Liver (tissue), 3 donors: ENCODE data around the gene LGR4.

Experiments
- GABPA ChIP-seq, 2 donors: IDR thresholded peaks in 1 of 2; conservative IDR thresholded peaks in 1 of 2; 2 replicates each; pipeline ENCODE4 v1.6.1; 2016; ENCODE audit warnings: antibody characterized with exemption in 2 of 2, mild to moderate bottlenecking in 1 of 2, moderate library complexity in 1 of 2
- HNF4G ChIP-seq: IDR thresholded peaks from 2 replicates; pipeline ENCODE4 v1.6.1; 2016; ENCODE audit warnings: antibody characterized with exemption
- JUND ChIP-seq, 2 donors: IDR thresholded peaks; 2 replicates each; pipeline ENCODE4 v1.6.1; 2016; ENCODE audit warnings: antibody characterized with exemption in 2 of 2
- RAD21 ChIP-seq, 2 donors: IDR thresholded peaks; 2 replicates each; pipeline ENCODE4 v1.6.1; 2016; ENCODE audit warnings: antibody characterized with exemption in 2 of 2, mild to moderate bottlenecking in 2 of 2
- RXRA ChIP-seq, 2 donors: IDR thresholded peaks; 2 replicates each; pipeline ENCODE4 v1.6.1; 2017 to 2018; ENCODE audit warnings: antibody characterized with exemption in 2 of 2, mild to moderate bottlenecking in 1 of 2
- SP1 ChIP-seq: IDR thresholded peaks from 2 replicates; pipeline ENCODE4 v1.6.1; 2018; ENCODE audit warnings: antibody characterized with exemption, mild to moderate bottlenecking
- YY1 ChIP-seq: IDR thresholded peaks from 2 replicates; pipeline ENCODE4 v1.6.1; 2016; ENCODE audit warnings: antibody characterized with exemption, mild to moderate bottlenecking
- TF ChIP-seq, protein P1 (sequence below): fragments of 150-350 bp; IDR thresholded peaks from 2 replicates; pipeline ENCODE4 v1.5.1; 2017; ENCODE audit warnings: improper control_type of control experiment, low read depth, low read length; ENCODE audit not compliant: missing input control
- TF ChIP-seq, protein P2 (sequence below): IDR thresholded peaks from 2 replicates; pipeline ENCODE4 v1.6.1; 2016; ENCODE audit warnings: antibody characterized with exemption
- TF ChIP-seq, protein P3 (sequence below): IDR thresholded peaks from 2 replicates; pipeline ENCODE4 v1.6.1; 2016; ENCODE audit warnings: antibody characterized with exemption, mild to moderate bottlenecking
- TF ChIP-seq, protein P4 (sequence below): IDR thresholded peaks from 2 replicates; pipeline ENCODE4 v1.6.1; 2016; ENCODE audit warnings: antibody characterized with exemption
- donor health status: healthy.
- donor health status: healthy.

DNA sequence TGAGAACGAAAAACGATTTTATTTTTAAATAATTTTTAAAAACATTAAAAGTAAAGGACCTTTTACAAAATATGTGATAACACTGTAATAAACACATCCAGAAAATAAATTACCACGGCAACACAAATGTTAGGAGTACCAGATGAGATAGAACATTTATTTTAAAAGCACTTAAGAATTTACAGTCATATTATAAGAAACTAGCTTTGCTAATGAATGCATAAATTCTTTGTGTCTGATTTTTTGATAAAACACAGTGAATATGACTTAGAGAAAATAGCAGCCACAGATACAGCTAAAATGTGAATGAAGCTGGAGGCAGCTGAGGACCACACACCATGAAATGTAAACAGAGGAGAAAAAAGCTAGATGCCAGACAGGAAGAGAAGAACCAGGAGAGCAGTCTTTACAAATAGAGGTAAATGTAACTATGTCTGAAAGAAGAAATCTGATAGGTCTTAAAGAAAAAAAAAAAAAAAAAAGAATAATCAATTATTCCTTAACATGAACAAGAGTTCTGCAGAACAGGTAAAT, 124.2 kb downstream of the LGR4 start:
- TF ChIP-seq, protein P1, sequence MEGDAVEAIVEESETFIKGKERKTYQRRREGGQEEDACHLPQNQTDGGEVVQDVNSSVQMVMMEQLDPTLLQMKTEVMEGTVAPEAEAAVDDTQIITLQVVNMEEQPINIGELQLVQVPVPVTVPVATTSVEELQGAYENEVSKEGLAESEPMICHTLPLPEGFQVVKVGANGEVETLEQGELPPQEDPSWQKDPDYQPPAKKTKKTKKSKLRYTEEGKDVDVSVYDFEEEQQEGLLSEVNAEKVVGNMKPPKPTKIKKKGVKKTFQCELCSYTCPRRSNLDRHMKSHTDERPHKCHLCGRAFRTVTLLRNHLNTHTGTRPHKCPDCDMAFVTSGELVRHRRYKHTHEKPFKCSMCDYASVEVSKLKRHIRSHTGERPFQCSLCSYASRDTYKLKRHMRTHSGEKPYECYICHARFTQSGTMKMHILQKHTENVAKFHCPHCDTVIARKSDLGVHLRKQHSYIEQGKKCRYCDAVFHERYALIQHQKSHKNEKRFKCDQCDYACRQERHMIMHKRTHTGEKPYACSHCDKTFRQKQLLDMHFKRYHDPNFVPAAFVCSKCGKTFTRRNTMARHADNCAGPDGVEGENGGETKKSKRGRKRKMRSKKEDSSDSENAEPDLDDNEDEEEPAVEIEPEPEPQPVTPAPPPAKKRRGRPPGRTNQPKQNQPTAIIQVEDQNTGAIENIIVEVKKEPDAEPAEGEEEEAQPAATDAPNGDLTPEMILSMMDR = no peak
- TF ChIP-seq SP1 = no peak
- TF ChIP-seq, protein P2, sequence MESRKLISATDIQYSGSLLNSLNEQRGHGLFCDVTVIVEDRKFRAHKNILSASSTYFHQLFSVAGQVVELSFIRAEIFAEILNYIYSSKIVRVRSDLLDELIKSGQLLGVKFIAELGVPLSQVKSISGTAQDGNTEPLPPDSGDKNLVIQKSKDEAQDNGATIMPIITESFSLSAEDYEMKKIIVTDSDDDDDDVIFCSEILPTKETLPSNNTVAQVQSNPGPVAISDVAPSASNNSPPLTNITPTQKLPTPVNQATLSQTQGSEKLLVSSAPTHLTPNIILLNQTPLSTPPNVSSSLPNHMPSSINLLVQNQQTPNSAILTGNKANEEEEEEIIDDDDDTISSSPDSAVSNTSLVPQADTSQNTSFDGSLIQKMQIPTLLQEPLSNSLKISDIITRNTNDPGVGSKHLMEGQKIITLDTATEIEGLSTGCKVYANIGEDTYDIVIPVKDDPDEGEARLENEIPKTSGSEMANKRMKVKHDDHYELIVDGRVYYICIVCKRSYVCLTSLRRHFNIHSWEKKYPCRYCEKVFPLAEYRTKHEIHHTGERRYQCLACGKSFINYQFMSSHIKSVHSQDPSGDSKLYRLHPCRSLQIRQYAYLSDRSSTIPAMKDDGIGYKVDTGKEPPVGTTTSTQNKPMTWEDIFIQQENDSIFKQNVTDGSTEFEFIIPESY = no peak
- TF ChIP-seq YY1 = no peak
- TF ChIP-seq RAD21 (IDR thresholded peaks at IDR 0.05) = no peak
- TF ChIP-seq GABPA (IDR thresholded peaks at IDR 0.05 in 1 of 2, conservative IDR thresholded peaks at IDR 0.05 in 1 of 2) = no peak
- TF ChIP-seq, protein P3, sequence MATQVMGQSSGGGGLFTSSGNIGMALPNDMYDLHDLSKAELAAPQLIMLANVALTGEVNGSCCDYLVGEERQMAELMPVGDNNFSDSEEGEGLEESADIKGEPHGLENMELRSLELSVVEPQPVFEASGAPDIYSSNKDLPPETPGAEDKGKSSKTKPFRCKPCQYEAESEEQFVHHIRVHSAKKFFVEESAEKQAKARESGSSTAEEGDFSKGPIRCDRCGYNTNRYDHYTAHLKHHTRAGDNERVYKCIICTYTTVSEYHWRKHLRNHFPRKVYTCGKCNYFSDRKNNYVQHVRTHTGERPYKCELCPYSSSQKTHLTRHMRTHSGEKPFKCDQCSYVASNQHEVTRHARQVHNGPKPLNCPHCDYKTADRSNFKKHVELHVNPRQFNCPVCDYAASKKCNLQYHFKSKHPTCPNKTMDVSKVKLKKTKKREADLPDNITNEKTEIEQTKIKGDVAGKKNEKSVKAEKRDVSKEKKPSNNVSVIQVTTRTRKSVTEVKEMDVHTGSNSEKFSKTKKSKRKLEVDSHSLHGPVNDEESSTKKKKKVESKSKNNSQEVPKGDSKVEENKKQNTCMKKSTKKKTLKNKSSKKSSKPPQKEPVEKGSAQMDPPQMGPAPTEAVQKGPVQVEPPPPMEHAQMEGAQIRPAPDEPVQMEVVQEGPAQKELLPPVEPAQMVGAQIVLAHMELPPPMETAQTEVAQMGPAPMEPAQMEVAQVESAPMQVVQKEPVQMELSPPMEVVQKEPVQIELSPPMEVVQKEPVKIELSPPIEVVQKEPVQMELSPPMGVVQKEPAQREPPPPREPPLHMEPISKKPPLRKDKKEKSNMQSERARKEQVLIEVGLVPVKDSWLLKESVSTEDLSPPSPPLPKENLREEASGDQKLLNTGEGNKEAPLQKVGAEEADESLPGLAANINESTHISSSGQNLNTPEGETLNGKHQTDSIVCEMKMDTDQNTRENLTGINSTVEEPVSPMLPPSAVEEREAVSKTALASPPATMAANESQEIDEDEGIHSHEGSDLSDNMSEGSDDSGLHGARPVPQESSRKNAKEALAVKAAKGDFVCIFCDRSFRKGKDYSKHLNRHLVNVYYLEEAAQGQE = no peak
- TF ChIP-seq, protein P4, sequence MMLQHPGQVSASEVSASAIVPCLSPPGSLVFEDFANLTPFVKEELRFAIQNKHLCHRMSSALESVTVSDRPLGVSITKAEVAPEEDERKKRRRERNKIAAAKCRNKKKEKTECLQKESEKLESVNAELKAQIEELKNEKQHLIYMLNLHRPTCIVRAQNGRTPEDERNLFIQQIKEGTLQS = no peak
- TF ChIP-seq RXRA (IDR thresholded peaks at IDR 0.05) = no peak
- TF ChIP-seq HNF4G = no peak
- TF ChIP-seq JUND (IDR thresholded peaks at IDR 0.05) = no peak
